Kidney epithelial cell (primary cell): ENCODE results near the gene ZBTB16. TPM values are rescaled to one million over a fixed set of nuclear protein-coding genes. Genes with fewer than 3 reads are reported as not detected.

Experiments used
- DNase-seq: peaks from one replicate; pipeline ENCODE4 v3.0.0-alpha.2; 2010; ENCODE audit warnings: low read depth
- H3K27me3 ChIP-seq: 2 replicates; pipeline ENCODE4 v1.6.0; 2011; ENCODE audit warnings: low read length; ENCODE audit not compliant: control insufficient read depth, insufficient read depth
- H3K36me3 ChIP-seq: 2 replicates; pipeline ENCODE4 v1.5.1; 2011; ENCODE audit warnings: low read length; ENCODE audit not compliant: control insufficient read depth, insufficient read depth
- H3K4me3 ChIP-seq: 2 replicates; pipeline ENCODE4 v1.5.1; 2011; ENCODE audit warnings: low read depth, mild to moderate bottlenecking, control low read depth, low read length
- total RNA-seq: library from RNA; depleted of rRNA; stranded (reverse); fragments of >200 nt; gene quantifications from 2 replicates; pipeline ENCODE4 v1.2.3, GENCODE V29; 2015
- TF ChIP-seq, protein P1 (sequence below): IDR thresholded peaks from 2 replicates; pipeline ENCODE4 v1.5.1; 2011; ENCODE audit warnings: mild to moderate bottlenecking, moderate library complexity, low read length, control low read depth, inconsistent platforms; ENCODE audit not compliant: insufficient read depth, poor library complexity, severe bottlenecking

The ZBTB16 gene
- total RNA-seq, 1 donor from 2014 or later: 0.08 TPM

DNA sequence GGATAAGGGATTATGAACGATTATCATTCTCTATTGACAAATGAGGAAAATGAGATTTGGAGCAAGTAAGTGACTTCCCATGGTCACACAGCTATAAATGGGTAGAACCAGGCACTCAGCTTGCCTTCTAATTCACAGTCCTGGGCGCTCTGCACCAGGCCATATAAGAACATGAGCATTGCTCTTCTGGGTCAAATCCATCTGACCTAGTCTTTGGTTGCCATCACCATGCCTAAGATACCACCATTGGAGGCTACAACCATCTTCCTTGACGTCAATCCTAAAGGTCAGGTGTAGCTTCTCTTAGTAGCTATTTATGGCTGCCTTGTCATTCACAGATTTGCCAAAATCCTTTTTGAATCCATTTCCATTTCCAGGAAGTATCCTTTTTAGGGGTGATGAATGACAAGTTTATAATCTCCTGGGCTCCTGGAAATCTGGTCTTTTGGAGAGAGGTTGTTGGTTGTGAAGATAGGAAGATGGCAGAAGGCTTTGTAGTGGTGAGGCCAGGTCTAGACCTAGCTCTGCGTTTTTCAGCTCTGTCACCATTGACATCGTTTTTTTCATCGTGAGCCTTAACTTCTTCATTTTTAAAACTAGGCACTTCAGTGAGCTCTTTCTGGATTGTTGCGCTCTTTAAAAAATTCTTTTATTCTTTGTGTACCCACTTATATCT is 11.1 kb downstream of the ZBTB16 start:
- Histone ChIP-seq H3K27me3 (peaks cover 14% of the 10 kb centered on the region), H3K36me3 (no peaks in the 10 kb centered on the region)
- TF ChIP-seq, protein P1, sequence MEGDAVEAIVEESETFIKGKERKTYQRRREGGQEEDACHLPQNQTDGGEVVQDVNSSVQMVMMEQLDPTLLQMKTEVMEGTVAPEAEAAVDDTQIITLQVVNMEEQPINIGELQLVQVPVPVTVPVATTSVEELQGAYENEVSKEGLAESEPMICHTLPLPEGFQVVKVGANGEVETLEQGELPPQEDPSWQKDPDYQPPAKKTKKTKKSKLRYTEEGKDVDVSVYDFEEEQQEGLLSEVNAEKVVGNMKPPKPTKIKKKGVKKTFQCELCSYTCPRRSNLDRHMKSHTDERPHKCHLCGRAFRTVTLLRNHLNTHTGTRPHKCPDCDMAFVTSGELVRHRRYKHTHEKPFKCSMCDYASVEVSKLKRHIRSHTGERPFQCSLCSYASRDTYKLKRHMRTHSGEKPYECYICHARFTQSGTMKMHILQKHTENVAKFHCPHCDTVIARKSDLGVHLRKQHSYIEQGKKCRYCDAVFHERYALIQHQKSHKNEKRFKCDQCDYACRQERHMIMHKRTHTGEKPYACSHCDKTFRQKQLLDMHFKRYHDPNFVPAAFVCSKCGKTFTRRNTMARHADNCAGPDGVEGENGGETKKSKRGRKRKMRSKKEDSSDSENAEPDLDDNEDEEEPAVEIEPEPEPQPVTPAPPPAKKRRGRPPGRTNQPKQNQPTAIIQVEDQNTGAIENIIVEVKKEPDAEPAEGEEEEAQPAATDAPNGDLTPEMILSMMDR: no peak

DNA sequence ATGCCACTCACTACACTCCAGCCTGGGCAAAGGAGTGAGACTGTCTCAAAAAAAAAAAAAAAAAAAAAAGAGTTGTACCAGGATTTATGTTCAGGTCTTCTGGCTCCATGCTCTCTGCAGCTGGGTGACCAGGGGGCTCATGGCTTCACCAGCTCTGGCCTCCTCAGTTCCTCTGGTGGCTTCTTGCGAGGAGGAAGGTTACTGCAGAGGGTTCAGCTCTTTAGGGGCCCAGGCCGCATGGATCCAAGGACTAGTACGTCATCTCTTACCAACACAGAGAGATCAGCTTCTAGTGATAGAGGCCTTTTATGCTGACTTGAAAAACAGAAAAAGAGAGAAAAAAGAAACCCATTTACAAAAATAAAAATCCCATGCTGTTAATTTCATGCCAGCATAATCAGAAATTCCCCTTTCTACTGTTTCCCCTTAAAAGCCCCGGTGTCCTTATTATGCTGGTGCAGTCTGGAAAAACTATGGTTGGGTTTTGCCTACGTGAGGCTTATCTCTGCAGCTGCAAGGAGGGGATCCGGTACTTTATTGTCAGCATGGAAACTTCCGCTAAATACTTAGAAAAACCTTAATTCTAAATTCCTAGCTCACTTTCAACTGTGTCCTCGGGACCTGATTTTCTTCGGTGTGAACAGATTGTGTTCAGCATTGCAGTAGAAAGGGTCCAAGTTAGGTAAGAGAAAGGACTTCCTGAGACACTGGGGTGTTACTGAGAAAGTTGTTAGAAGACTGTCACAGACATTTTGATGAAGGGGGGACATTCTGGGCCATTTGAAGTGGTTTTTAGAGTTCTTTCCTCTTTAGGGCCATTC is 13.7 kb downstream of the ZBTB16 start:
- TF ChIP-seq, protein P1: no peak
- H3K27me3 ChIP-seq: peaks cover 15% of the 10 kb centered on the region
- H3K36me3 ChIP-seq: no peaks in the 10 kb centered on the region
- DNase-seq: no peak
- no peak overlapping the region for H3K4me3 ChIP-seq

More for the DNA sequence above, 11.1 kb downstream of the ZBTB16 start:
- DNase-seq: no peak
- H3K4me3 ChIP-seq: no peak overlapping the region

DNA sequence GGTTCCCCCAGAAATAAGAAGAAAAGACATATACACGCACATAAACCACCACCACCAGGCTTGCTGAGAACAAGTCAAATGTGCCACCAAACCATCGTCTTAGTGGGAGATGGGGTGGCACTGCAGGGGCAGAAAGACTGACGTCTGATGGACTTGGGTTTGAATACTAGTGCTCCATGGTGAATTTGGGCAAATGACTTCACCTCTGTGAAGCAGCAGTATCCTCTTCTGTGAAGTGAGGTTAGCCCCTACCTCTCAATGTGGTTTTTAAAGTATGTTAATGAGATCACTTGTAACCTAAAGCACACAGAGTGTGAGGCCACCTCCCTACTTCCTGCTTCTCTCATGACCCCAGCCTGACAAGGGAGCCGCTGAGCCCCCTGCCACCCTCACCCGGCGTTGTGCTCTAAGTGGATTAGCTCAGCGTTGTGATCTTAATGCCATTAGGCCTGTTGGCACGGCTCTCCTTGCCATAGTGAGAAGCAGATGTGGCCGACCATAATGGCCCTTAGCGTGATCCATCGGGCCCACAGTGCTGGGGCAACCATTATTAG is 14.4 kb downstream of the ZBTB16 start:
- no peak for DNase-seq
- no peak overlapping the region for H3K4me3 ChIP-seq
- H3K27me3 ChIP-seq: peaks cover 15% of the 10 kb centered on the region
- H3K36me3 ChIP-seq: no peaks in the 10 kb centered on the region
- TF ChIP-seq, protein P1: no peak

DNA sequence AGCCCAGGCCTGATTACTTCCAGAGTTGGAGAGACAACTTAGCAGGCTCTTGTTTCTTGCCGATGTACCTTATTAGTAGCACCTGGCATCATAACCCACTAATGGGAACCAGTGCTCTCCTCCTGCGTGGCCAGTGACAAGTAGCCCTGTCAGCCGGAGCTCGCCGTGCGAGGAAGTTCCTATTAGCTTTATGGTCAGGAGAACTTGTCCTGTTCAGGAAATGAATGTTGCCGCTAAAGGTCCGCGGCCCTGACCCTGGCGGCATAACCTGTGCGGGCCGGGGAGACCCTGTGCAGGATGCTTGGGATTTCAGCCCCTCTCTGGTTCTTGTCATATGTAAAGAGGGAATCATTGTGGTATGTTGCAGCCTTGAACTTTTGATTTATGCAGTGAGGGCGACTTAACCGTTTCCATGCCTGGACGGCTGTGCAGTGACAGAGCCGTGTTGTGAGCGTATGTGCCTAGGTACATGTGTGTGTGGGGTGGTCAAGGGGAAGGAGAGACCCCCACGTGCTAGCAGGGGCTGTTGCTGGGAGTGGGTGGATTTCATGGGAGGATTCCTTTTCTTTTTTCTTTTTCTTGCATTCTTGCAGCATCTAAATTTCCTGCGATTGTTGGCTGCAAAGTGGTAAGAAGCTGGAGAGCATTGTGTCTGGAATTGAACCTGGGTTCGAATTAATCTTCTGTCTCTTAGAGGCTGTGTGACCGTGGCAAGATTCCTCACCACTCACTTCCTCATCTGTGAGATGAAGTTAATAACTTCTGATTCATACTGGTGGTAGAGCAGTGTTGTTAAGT is 15.2 kb downstream of the ZBTB16 start:
- H3K36me3 ChIP-seq: no peaks in the 10 kb centered on the region
- peaks cover 15% of the 10 kb centered on the region for H3K27me3 ChIP-seq
- DNase-seq: no peak
- H3K4me3 ChIP-seq: no peak overlapping the region
- TF ChIP-seq, protein P1: no peak

DNA sequence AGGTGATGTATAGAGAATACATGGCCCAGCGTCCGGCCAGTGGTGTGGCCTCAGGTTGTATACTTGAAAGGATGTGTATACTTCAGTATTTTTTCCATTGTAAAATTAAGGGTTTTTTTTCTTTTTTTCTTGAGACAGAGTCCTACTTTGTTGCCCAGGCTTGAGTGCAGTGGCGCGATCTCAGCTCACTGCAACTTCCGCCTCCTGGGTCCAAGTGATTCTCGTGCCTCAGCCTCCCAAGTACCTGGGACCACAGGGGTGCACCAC is 15.8 kb downstream of the ZBTB16 start:
- H3K4me3 ChIP-seq: no peak overlapping the region
- H3K27me3 ChIP-seq: peaks cover 15% of the 10 kb centered on the region
- DNase-seq: no peak
- H3K36me3 ChIP-seq: no peaks in the 10 kb centered on the region
- TF ChIP-seq, protein P1: no peak
